ENCODE data around the gene CUX1.

Gene CUX1

DNA sequence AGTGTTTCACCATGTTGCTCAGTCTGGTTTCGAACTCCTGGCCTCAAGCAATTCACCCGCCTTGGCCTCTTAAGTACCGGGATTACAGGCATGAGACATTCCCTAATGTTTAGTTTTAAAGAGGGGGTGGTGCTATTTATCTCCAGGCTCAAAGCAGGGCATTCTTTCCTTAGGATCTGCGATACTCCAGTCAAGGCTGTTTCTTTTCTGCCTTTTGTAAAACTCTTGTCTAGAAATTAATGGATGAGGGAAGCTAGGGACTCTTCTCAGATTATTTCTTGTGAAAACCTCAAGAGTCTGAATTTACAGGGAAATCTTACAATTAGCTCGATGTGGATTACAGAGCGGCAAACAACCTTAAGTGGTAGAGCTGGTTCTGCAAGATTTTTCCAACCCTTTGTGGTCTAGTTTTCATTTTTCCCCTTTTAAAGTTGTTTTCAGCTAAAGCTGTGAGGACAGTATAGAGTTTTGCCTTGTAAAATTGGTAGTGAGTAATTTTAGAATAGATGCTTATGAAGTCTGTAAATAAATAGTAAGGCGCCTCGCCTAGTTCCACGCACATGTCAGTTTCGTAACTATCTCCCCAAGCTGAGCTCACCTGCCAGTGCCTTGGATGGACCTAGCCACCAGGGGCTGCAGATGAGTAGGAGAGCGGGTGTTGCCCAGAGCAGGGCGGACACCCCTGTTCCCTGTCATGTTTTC lies 53.1 kb downstream of the CUX1 start:
- H3K36me3 ChIP-seq (ENCODE audit: control insufficient read depth, insufficient read depth, low read length): no peaks in the 10 kb centered on the region
- H3K27me3 ChIP-seq (ENCODE audit: control insufficient read depth, insufficient read depth, low read length): no peaks in the 10 kb centered on the region
- no peaks in the 10 kb centered on the region for H3K9me3 ChIP-seq (ENCODE audit: control insufficient read depth, low read length)
- no peak overlapping the region for H3K9ac ChIP-seq (ENCODE audit: low read length)
- H3K4me1 ChIP-seq (ENCODE audit: control insufficient read depth, insufficient read depth, low read length): peaks cover 30% of the 10 kb centered on the region
- no peak overlapping the region for H3K4me3 ChIP-seq (ENCODE audit: low read length)

DNA sequence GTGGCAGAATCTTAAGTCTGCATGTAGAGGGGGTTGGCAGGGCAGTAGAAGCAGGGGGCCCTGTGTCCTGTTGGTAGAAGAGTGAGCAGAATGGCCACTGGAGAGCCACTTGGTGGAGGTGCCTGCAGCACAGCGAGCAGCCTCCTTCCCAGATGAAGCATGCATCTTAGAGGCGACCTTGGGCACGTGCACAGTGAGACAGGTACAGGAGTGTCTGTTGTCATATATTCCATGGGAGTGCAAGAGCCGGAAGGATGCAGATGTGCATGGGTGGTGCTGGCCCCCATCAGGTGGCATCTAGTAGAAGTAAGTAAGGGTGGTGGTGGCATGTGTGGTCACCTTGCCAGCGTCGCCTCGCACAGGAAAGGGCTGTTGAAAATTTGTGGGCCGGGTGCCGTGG lies 53.9 kb downstream of the CUX1 start:
- Histone ChIP-seq H3K27me3 (ENCODE audit: control insufficient read depth, insufficient read depth, low read length) (no peaks in the 10 kb centered on the region), H3K9ac (ENCODE audit: low read length) (no peak overlapping the region), H3K4me3 (ENCODE audit: low read length) (no peak overlapping the region), H3K4me1 (ENCODE audit: control insufficient read depth, insufficient read depth, low read length) (peaks cover 30% of the 10 kb centered on the region), H3K9me3 (ENCODE audit: control insufficient read depth, low read length) (no peaks in the 10 kb centered on the region), H3K36me3 (ENCODE audit: control insufficient read depth, insufficient read depth, low read length) (no peaks in the 10 kb centered on the region)

DNA sequence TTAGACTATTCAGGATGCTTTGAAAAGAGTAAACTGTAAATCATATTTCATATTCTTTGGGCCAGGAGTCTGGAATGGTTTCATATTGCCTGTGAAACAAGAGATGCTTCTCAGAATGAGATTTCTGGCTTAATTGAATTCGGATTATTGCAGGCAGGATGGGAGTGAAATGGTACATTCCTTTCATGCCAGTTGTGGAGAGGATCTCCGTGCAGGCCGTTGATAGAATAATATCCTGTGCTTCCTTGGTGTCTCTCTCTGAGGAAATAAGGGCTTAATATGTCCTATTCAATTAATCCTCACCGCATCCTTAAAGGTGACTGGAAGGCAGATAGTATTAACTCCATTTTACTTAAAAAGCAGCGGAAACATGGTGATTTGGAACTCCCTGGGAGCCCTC lies 56.6 kb downstream of the CUX1 start:
- Histone ChIP-seq H3K36me3 (ENCODE audit: control insufficient read depth, insufficient read depth, low read length) (no peaks in the 10 kb centered on the region), H3K4me3 (ENCODE audit: low read length) (no peak overlapping the region), H3K4me1 (ENCODE audit: control insufficient read depth, insufficient read depth, low read length) (peaks cover 39% of the 10 kb centered on the region), H3K9me3 (ENCODE audit: control insufficient read depth, low read length) (no peaks in the 10 kb centered on the region), H3K27me3 (ENCODE audit: control insufficient read depth, insufficient read depth, low read length) (no peaks in the 10 kb centered on the region), H3K9ac (ENCODE audit: low read length) (no peak overlapping the region)

DNA sequence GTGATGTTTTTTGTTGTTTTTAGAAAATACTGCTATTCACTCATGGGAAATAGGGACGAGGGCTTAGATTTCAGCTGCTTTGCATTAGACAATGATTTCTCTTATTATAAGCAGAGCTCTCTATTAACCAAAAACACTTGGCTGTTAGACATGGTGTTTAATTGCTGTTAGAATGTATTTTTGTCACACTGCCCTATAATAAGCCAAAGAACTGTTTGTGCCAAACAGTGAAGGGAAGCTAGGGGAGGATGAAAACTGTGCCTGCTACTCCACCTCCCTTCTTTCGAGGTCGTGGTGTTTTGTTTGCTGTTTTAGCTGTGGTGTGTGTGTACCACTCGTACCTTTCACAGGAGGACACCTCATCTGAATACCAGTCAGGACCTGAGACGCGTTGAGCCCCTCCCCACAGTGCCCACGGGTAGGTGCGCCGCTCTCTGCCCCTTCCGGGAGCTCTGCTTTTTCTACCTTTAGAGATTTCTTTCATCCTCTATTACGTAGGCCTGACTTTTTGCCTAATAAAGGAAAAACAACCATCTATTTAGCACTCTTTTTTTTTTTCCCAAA lies 57.9 kb downstream of the CUX1 start:
- peaks cover 29% of the 10 kb centered on the region for H3K4me1 ChIP-seq (ENCODE audit: control insufficient read depth, insufficient read depth, low read length)
- no peaks in the 10 kb centered on the region for H3K27me3 ChIP-seq (ENCODE audit: control insufficient read depth, insufficient read depth, low read length)
- no peak overlapping the region for H3K4me3 ChIP-seq (ENCODE audit: low read length)
- no peaks in the 10 kb centered on the region for H3K36me3 ChIP-seq (ENCODE audit: control insufficient read depth, insufficient read depth, low read length)
- no peak overlapping the region for H3K9ac ChIP-seq (ENCODE audit: low read length)
- H3K9me3 ChIP-seq (ENCODE audit: control insufficient read depth, low read length): no peaks in the 10 kb centered on the region

DNA sequence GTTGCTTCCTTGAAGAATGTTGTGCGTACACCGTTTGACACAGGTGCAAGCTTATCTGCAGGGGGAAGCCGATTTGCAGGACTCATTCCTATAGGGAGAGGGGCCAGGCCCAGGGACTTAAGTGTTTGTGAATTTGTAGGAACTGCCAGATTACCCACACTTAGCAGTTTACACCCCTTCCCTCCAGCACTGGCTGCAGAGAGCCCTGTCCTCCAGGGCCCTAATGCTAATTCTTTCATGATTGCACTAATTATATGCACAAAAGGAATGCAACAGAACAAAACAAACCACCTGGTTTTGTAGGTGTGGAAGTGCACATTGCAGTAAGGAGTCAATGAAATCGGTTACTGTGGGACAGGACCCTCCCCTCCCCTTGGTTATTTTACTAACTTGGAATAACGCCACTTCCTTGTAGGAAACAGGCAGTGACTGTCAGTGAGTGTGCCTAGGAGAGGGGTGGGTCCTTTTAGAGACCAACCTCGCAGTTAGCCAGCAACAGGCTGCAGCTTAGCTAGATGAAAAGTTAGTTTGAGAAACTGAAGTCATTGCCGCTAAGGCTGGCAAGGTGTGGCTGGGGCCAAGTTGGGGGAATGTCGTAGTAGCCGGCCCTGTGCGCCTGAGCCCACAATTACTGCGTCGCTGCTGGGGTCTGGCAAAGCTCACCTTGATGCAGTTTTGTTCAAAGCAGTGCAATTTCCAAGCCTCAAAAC lies 60.6 kb downstream of the CUX1 start:
- no peaks in the 10 kb centered on the region for H3K27me3 ChIP-seq (ENCODE audit: control insufficient read depth, insufficient read depth, low read length)
- H3K4me1 ChIP-seq (ENCODE audit: control insufficient read depth, insufficient read depth, low read length): peaks cover 50% of the 10 kb centered on the region
- H3K36me3 ChIP-seq (ENCODE audit: control insufficient read depth, insufficient read depth, low read length): no peaks in the 10 kb centered on the region
- H3K9me3 ChIP-seq (ENCODE audit: control insufficient read depth, low read length): no peaks in the 10 kb centered on the region
- H3K9ac ChIP-seq (ENCODE audit: low read length): no peak overlapping the region
- H3K4me3 ChIP-seq (ENCODE audit: low read length): no peak overlapping the region

DNA sequence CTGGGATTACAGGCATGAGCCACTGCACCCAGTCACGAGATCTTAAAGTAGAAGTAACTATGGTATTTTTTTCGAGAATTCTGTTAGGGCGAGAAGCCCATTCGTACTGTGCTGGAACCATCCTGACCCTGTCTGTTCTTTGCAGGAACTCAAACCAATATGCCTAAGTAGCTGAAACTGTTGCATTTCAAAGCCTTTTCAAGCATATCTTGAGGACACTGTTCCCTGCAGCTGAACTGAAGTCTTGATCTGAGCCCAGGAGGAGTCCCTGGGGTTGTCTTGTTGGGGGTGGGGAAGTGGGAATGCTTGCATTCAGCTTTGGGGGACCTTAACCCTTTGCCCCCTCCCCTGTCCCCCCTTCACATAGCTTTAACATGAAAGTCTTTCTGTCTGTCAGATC lies 61.5 kb downstream of the CUX1 start:
- H3K9me3 ChIP-seq (ENCODE audit: control insufficient read depth, low read length): no peaks in the 10 kb centered on the region
- H3K27me3 ChIP-seq (ENCODE audit: control insufficient read depth, insufficient read depth, low read length): no peaks in the 10 kb centered on the region
- no peak overlapping the region for H3K4me3 ChIP-seq (ENCODE audit: low read length)
- no peak overlapping the region for H3K9ac ChIP-seq (ENCODE audit: low read length)
- peaks cover 52% of the 10 kb centered on the region for H3K4me1 ChIP-seq (ENCODE audit: control insufficient read depth, insufficient read depth, low read length)
- H3K36me3 ChIP-seq (ENCODE audit: control insufficient read depth, insufficient read depth, low read length): no peaks in the 10 kb centered on the region

DNA sequence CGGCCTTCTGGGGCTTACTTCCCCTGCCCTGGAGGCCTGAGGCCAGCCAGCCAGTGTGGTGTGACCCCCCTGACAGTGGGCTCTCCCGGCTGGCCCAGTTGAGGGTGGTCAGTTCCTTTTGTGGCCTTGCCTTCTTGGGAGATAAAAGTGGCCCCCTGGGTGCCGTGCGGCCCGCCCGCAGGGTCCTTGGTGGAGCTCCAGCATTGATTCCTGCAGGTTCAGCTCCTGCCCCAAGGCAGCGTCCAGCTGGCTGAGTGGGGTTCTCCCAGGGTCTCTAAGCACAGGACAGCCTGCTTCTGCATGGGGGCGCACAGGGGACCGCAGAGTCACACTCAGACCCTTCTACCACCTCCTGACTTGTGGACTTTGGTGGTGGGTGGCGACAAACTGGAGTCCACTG lies 62.1 kb downstream of the CUX1 start:
- no peaks in the 10 kb centered on the region for H3K36me3 ChIP-seq (ENCODE audit: control insufficient read depth, insufficient read depth, low read length)
- no peaks in the 10 kb centered on the region for H3K9me3 ChIP-seq (ENCODE audit: control insufficient read depth, low read length)
- no peak overlapping the region for H3K9ac ChIP-seq (ENCODE audit: low read length)
- no peak overlapping the region for H3K4me3 ChIP-seq (ENCODE audit: low read length)
- H3K4me1 ChIP-seq (ENCODE audit: control insufficient read depth, insufficient read depth, low read length): peaks cover 53% of the 10 kb centered on the region
- no peaks in the 10 kb centered on the region for H3K27me3 ChIP-seq (ENCODE audit: control insufficient read depth, insufficient read depth, low read length)

DNA sequence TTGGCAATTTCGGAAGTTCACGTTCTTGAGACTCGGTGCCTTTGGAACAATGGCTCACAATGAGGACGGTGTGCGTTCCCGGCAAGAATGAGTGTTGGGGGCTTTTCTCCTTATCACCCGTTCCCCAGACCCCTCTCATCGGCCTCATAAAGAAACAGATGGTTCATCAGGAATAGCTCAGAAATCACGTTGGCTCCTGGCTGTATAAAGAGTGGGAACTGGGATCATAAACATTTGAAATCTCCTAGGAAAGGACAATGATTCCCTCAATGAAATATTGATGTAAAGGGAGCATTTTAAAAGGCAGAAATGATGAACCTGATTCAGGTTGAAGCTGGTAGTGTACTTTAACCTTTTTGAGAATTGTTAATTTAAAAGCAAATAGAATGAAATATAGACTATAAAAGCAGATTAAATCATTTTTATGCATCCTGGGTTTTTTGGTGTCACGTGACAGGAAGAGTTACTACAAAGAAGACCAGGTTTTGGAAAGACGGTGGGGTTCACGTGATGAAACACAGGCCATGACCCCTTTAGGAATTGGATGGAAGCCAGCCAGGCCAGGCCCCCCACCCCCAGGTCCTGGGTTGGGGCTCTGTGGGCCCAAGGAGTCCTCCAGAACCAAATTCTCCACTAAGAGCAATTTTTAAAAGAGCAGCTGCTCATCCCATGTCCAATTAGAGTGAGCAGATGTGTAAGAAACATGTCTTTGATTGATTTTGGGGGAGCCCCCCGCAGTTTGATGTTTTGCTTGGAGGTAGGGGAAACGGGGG lies 63.0 kb downstream of the CUX1 start:
- Histone ChIP-seq H3K9ac (ENCODE audit: low read length) (peak overlapping the region; percentile 49), H3K4me3 (ENCODE audit: low read length) (no peak overlapping the region), H3K36me3 (ENCODE audit: control insufficient read depth, insufficient read depth, low read length) (no peaks in the 10 kb centered on the region), H3K4me1 (ENCODE audit: control insufficient read depth, insufficient read depth, low read length) (peaks cover 62% of the 10 kb centered on the region), H3K9me3 (ENCODE audit: control insufficient read depth, low read length) (no peaks in the 10 kb centered on the region), H3K27me3 (ENCODE audit: control insufficient read depth, insufficient read depth, low read length) (no peaks in the 10 kb centered on the region)

DNA sequence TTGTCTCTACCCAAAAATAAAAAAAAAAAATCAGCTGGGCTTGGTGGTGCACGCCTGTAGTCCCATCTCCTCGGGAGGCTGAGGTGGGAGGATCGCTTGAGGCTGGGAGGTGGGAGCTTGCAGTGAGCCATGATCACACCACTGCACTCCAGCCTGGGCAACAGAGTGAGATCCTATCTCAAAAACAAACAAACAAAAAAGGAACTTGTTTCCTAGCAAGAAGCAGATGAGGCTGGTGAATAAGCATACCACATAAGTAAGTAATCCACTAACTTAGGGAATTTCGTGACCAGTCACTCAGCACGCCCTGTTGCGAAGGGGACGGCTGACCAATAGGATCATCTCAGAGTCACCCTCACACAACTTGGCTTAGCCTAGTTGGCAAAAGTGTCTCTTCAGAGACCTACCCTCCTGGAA lies 64.6 kb downstream of the CUX1 start:
- Histone ChIP-seq H3K9me3 (ENCODE audit: control insufficient read depth, low read length) (no peaks in the 10 kb centered on the region), H3K4me3 (ENCODE audit: low read length) (no peak overlapping the region), H3K36me3 (ENCODE audit: control insufficient read depth, insufficient read depth, low read length) (no peaks in the 10 kb centered on the region), H3K27me3 (ENCODE audit: control insufficient read depth, insufficient read depth, low read length) (no peaks in the 10 kb centered on the region), H3K9ac (ENCODE audit: low read length) (peak overlapping the region; percentile 70), H3K4me1 (ENCODE audit: control insufficient read depth, insufficient read depth, low read length) (peaks cover 64% of the 10 kb centered on the region)

DNA sequence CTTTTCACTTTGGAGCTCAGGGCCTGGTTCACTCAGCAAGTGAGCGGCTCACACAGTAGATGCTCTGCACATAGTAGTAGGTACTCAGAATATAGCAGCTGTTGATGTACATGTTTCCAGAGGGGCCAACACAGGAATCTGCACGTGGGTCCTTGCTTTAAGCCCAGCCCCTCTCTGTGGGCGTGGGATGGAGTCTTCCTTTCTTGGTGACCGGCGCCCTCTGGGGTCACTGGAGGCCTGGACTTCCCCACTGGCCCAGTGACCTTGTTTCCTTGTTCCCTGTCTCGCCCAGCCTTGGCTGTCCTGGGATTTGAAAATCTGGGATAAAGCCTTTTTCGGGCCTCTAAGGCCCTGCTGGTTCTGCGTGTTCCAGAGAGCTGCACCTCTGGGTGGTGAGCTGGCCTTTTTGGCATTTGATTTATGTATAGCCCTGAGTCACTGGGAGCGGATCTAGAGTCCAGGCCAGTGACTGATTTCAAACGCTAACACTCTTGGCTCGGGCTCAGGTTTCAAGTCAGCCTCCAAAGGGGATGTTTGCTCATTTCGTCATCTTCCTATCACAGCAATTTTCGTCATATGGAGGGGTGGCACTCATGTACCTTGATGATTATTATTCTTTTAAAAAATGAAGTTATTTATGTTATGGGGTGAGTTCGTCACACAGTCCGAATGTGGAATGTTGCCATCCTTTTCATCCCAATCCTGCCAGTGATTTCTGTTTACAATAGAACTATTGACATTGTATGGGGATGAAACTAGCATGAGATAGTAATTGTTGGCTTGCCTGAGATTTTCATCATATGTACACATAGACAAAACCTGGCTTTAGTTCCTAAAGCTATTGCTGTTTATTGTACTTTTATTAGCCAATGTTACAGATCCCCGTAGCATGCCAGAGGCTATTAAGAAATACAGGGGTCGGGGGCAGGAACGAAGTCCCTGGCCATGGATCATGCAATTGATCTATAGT lies 65.5 kb downstream of the CUX1 start:
- H3K27me3 ChIP-seq (ENCODE audit: control insufficient read depth, insufficient read depth, low read length): no peaks in the 10 kb centered on the region
- peaks cover 57% of the 10 kb centered on the region for H3K4me1 ChIP-seq (ENCODE audit: control insufficient read depth, insufficient read depth, low read length)
- H3K36me3 ChIP-seq (ENCODE audit: control insufficient read depth, insufficient read depth, low read length): no peaks in the 10 kb centered on the region
- H3K4me3 ChIP-seq (ENCODE audit: low read length): no peak overlapping the region
- no peaks in the 10 kb centered on the region for H3K9me3 ChIP-seq (ENCODE audit: control insufficient read depth, low read length)
- H3K9ac ChIP-seq (ENCODE audit: low read length): peak overlapping the region; percentile 70
